Measurements from ENCODE around the gene SLC26A4. TPM values are rescaled to one million over a fixed set of nuclear protein-coding genes. Genes with fewer than 3 reads are reported as not detected.

The SLC26A4 gene
- total RNA-seq, 1 donor from 2014 or later = 0.57 TPM

DNA sequence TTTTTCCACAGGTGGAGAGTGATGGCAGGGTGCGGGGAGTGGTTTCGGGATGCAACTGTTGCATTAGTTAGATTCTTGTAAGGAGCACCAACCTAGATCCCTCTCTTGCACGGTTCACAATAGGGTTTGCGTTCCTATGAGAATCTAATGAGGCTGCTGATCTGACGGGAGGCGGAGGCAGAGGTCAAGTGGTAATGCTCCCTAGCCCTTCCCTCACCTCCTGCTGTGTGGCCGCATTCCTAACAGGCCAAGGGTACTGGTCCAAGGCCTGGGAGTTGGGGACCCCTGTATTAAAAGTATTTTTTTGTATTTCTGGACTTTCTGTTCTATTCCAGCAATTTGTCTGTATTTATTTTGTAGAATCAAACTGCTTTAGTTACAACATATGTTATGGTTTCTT lies 90.5 kb downstream of the SLC26A4 start:
- Histone ChIP-seq H2AFZ (ENCODE audit: low read depth, low read length) (no peak overlapping the region), H3K4me2 (ENCODE audit: low read length) (no peak overlapping the region), H3K9ac (ENCODE audit: low read length) (no peak overlapping the region), H3K4me3 (ENCODE audit: insufficient read depth, low read depth, low read length) (no peak overlapping the region), H3K27ac (ENCODE audit: low read depth, low read length) (no peak overlapping the region), H3K9me3 (ENCODE audit: insufficient read depth, low read depth, low read length) (no peaks in the 10 kb centered on the region), H4K20me1 (ENCODE audit: insufficient read depth, low read length) (peaks cover 40% of the 10 kb centered on the region), H3K79me2 (ENCODE audit: insufficient read depth, low read length) (peaks cover 54% of the 10 kb centered on the region), H3K27me3 (ENCODE audit: insufficient read depth, low read length) (no peaks in the 10 kb centered on the region), H3K36me3 (ENCODE audit: insufficient read depth, low read length) (peaks cover 42% of the 10 kb centered on the region), H3K4me1 (ENCODE audit: insufficient read depth, low read length) (peaks cover under 1% of the 10 kb centered on the region)
- TF ChIP-seq, protein P1, sequence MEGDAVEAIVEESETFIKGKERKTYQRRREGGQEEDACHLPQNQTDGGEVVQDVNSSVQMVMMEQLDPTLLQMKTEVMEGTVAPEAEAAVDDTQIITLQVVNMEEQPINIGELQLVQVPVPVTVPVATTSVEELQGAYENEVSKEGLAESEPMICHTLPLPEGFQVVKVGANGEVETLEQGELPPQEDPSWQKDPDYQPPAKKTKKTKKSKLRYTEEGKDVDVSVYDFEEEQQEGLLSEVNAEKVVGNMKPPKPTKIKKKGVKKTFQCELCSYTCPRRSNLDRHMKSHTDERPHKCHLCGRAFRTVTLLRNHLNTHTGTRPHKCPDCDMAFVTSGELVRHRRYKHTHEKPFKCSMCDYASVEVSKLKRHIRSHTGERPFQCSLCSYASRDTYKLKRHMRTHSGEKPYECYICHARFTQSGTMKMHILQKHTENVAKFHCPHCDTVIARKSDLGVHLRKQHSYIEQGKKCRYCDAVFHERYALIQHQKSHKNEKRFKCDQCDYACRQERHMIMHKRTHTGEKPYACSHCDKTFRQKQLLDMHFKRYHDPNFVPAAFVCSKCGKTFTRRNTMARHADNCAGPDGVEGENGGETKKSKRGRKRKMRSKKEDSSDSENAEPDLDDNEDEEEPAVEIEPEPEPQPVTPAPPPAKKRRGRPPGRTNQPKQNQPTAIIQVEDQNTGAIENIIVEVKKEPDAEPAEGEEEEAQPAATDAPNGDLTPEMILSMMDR (IDR thresholded peaks at IDR 0.05; ENCODE audit: insufficient read depth, low read depth, low read length) = no peak
- TF ChIP-seq EZH2 (IDR thresholded peaks at IDR 0.05; ENCODE audit: insufficient read depth, low read length) = no peak
- Mint-ChIP-seq H3K9me3 (ENCODE audit: unreplicated experiment) (no peaks in the 10 kb centered on the region), H3K4me1 (ENCODE audit: low read depth, unreplicated experiment) (peaks cover 11% of the 10 kb centered on the region), H3K36me3 (ENCODE audit: low read depth, unreplicated experiment) (peaks cover 2% of the 10 kb centered on the region), H3K27ac (ENCODE audit: unreplicated experiment) (no peak overlapping the region), H3K4me3 (ENCODE audit: unreplicated experiment) (no peak overlapping the region), H3K27me3 (ENCODE audit: low read depth, unreplicated experiment) (no peaks in the 10 kb centered on the region)
- FAIRE-seq (no peak), DNase-seq (ENCODE audit: low read depth) (no peak)

DNA sequence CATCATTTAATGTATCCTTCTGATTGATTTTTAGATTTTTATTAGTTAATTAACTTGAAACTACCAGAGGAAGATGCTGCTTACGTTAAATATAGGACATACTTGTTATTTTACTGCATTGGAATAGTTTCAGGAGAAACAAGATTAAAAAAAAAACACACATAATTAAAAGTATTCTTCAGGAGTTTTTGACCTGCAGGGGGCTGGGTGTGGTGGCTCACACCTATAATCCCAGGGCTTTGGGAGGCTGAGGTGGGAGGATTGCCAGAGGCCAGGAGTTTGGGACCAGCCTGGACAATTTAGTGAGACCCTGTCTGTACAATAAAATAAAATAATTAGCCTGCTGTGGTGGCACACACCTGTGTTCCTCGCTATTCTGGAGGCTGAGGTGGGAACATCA lies 94.0 kb downstream of the SLC26A4 start:
- H3K4me2 ChIP-seq (ENCODE audit: low read length) = no peak overlapping the region
- peaks cover 61% of the 10 kb centered on the region for H3K36me3 ChIP-seq (ENCODE audit: insufficient read depth, low read length)
- H3K27me3 ChIP-seq (ENCODE audit: insufficient read depth, low read length) = no peaks in the 10 kb centered on the region
- Mint-ChIP-seq H3K36me3 (ENCODE audit: low read depth, unreplicated experiment) (peaks cover 5% of the 10 kb centered on the region), H3K4me3 (ENCODE audit: unreplicated experiment) (no peak overlapping the region), H3K27ac (ENCODE audit: unreplicated experiment) (no peak overlapping the region), H3K9me3 (ENCODE audit: unreplicated experiment) (no peaks in the 10 kb centered on the region), H3K4me1 (ENCODE audit: low read depth, unreplicated experiment) (no peaks in the 10 kb centered on the region), H3K27me3 (ENCODE audit: low read depth, unreplicated experiment) (no peaks in the 10 kb centered on the region)
- H4K20me1 ChIP-seq (ENCODE audit: insufficient read depth, low read length) = peaks cover 28% of the 10 kb centered on the region
- no peak overlapping the region for H3K4me3 ChIP-seq (ENCODE audit: insufficient read depth, low read depth, low read length)
- H3K27ac ChIP-seq (ENCODE audit: low read depth, low read length) = no peak overlapping the region
- H2AFZ ChIP-seq (ENCODE audit: low read depth, low read length) = no peak overlapping the region
- H3K9ac ChIP-seq (ENCODE audit: low read length) = no peak overlapping the region
- FAIRE-seq = no peak
- peaks cover 19% of the 10 kb centered on the region for H3K79me2 ChIP-seq (ENCODE audit: insufficient read depth, low read length)
- TF ChIP-seq EZH2 (IDR thresholded peaks at IDR 0.05; ENCODE audit: insufficient read depth, low read length) = no peak
- TF ChIP-seq, protein P1 (IDR thresholded peaks at IDR 0.05; ENCODE audit: insufficient read depth, low read depth, low read length) = no peak
- no peaks in the 10 kb centered on the region for H3K4me1 ChIP-seq (ENCODE audit: insufficient read depth, low read length)
- no peak for DNase-seq (ENCODE audit: low read depth)
- H3K9me3 ChIP-seq (ENCODE audit: insufficient read depth, low read depth, low read length) = no peaks in the 10 kb centered on the region

DNA sequence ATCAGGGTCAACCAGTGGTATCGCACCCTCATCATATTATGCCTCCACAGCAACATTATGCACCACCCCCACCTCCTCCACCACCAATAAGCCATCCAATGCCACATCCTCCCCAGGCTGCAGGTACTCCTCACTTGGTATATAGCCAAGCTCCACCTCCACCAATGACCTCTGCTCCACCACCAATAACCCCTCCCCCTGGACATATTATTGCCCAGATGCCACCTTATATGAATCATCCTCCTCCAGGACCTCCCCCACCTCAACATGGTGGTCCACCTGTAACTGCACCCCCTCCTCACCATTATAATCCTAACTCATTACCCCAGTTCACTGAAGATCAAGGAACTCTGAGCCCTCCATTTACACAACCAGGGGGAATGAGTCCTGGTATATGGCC lies 98.0 kb downstream of the SLC26A4 start:
- H3K4me2 ChIP-seq (ENCODE audit: low read length) = no peak overlapping the region
- H3K4me1 Mint-ChIP-seq (ENCODE audit: low read depth, unreplicated experiment) = no peaks in the 10 kb centered on the region
- no peaks in the 10 kb centered on the region for H3K27me3 ChIP-seq (ENCODE audit: insufficient read depth, low read length)
- H2AFZ ChIP-seq (ENCODE audit: low read depth, low read length) = no peak overlapping the region
- DNase-seq (ENCODE audit: low read depth) (no peak), FAIRE-seq (no peak)
- H3K9me3 Mint-ChIP-seq (ENCODE audit: unreplicated experiment) = no peaks in the 10 kb centered on the region
- H3K27me3 Mint-ChIP-seq (ENCODE audit: low read depth, unreplicated experiment) = no peaks in the 10 kb centered on the region
- H3K9ac ChIP-seq (ENCODE audit: low read length) = no peak overlapping the region
- H3K4me3 ChIP-seq (ENCODE audit: insufficient read depth, low read depth, low read length) = no peak overlapping the region
- H3K4me1 ChIP-seq (ENCODE audit: insufficient read depth, low read length) = no peaks in the 10 kb centered on the region
- no peak overlapping the region for H3K27ac ChIP-seq (ENCODE audit: low read depth, low read length)
- H3K9me3 ChIP-seq (ENCODE audit: insufficient read depth, low read depth, low read length) = no peaks in the 10 kb centered on the region
- H4K20me1 ChIP-seq (ENCODE audit: insufficient read depth, low read length) = peaks cover 10% of the 10 kb centered on the region
- H3K4me3 Mint-ChIP-seq (ENCODE audit: unreplicated experiment) = no peak overlapping the region
- no peaks in the 10 kb centered on the region for H3K79me2 ChIP-seq (ENCODE audit: insufficient read depth, low read length)
- peaks cover 50% of the 10 kb centered on the region for H3K36me3 ChIP-seq (ENCODE audit: insufficient read depth, low read length)
- H3K27ac Mint-ChIP-seq (ENCODE audit: unreplicated experiment) = no peak overlapping the region
- no peak for TF ChIP-seq EZH2 (IDR thresholded peaks at IDR 0.05; ENCODE audit: insufficient read depth, low read length)
- TF ChIP-seq, protein P1 (IDR thresholded peaks at IDR 0.05; ENCODE audit: insufficient read depth, low read depth, low read length) = no peak
- peaks cover 3% of the 10 kb centered on the region for H3K36me3 Mint-ChIP-seq (ENCODE audit: low read depth, unreplicated experiment)

Data from astrocyte (in vitro differentiated cells and primary cell).